Measurements from ENCODE around the gene ATXN10.

The ATXN10 gene

GRCh38 chr22:45631140-45631840, 40.3 kb upstream of the ATXN10 start:
- H3K79me2 ChIP-seq (ENCODE audit: low read length): no peaks in the 10 kb centered on the region
- no peaks in the 10 kb centered on the region for H3K9me3 ChIP-seq (ENCODE audit: insufficient read depth, low read length)
- no peak overlapping the region for H3K4me3 ChIP-seq (ENCODE audit: low read length)
- H3K4me2 ChIP-seq (ENCODE audit: low read length): no peak overlapping the region
- no peak overlapping the region for H3K27ac ChIP-seq (ENCODE audit: low read length)
- no peaks in the 10 kb centered on the region for H4K20me1 ChIP-seq (ENCODE audit: insufficient read depth, low read length)
- H2AFZ ChIP-seq (ENCODE audit: low read depth, low read length): no peak overlapping the region
- TF ChIP-seq CTCF (IDR thresholded peaks at IDR 0.05; ENCODE audit: low read depth, low read length) (no peak), EZH2phosphoT487 (IDR thresholded peaks at IDR 0.05; ENCODE audit: low read depth) (no peak)
- H3K9ac ChIP-seq (ENCODE audit: low read length): no peak overlapping the region
- H3K4me1 ChIP-seq (ENCODE audit: low read length): no peaks in the 10 kb centered on the region
- no peaks in the 10 kb centered on the region for H3K36me3 ChIP-seq (replicated peaks; ENCODE audit: low read depth, low read length)
- peaks cover 14% of the 10 kb centered on the region for H3K27me3 ChIP-seq (ENCODE audit: low read depth, low read length)

DNA sequence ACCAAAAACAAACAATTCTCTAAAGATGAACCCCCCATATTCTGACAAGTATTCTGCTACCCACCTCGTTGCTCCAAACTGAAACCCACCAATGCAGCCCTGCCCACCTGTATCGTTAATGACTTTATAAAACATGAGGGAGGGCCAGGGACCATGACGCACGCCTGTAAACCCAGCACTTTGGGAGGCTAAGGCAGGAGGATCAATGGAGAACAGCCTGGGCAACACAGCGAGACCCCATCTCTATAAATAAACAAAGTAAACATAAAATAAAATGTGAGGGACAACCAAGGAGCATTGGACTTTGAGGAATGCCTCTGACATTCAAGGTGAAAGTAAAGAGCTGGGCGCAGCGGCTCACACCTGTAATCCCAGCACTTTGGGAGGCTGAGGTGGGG, 39.8 kb upstream of the ATXN10 start:
- Histone ChIP-seq H3K9ac (ENCODE audit: low read length) (no peak overlapping the region), H3K4me3 (ENCODE audit: low read length) (no peak overlapping the region), H4K20me1 (ENCODE audit: insufficient read depth, low read length) (no peaks in the 10 kb centered on the region), H2AFZ (ENCODE audit: low read depth, low read length) (no peak overlapping the region), H3K36me3 (replicated peaks; ENCODE audit: low read depth, low read length) (no peaks in the 10 kb centered on the region), H3K4me1 (ENCODE audit: low read length) (no peaks in the 10 kb centered on the region), H3K4me2 (ENCODE audit: low read length) (no peak overlapping the region), H3K27me3 (ENCODE audit: low read depth, low read length) (peaks cover 18% of the 10 kb centered on the region), H3K27ac (ENCODE audit: low read length) (no peak overlapping the region), H3K79me2 (ENCODE audit: low read length) (no peaks in the 10 kb centered on the region), H3K9me3 (ENCODE audit: insufficient read depth, low read length) (no peaks in the 10 kb centered on the region)
- TF ChIP-seq CTCF (IDR thresholded peaks at IDR 0.05; ENCODE audit: low read depth, low read length) (no peak), EZH2phosphoT487 (IDR thresholded peaks at IDR 0.05; ENCODE audit: low read depth) (no peak)

GRCh38 chr22:45632791-45633515, 38.7 kb upstream of the ATXN10 start:
- no peaks in the 10 kb centered on the region for H3K4me1 ChIP-seq (ENCODE audit: low read length)
- no peak overlapping the region for H3K27ac ChIP-seq (ENCODE audit: low read length)
- H4K20me1 ChIP-seq (ENCODE audit: insufficient read depth, low read length): no peaks in the 10 kb centered on the region
- H3K4me3 ChIP-seq (ENCODE audit: low read length): no peak overlapping the region
- H3K36me3 ChIP-seq (replicated peaks; ENCODE audit: low read depth, low read length): no peaks in the 10 kb centered on the region
- H3K9me3 ChIP-seq (ENCODE audit: insufficient read depth, low read length): no peaks in the 10 kb centered on the region
- no peak overlapping the region for H3K9ac ChIP-seq (ENCODE audit: low read length)
- H2AFZ ChIP-seq (ENCODE audit: low read depth, low read length): no peak overlapping the region
- no peak overlapping the region for H3K4me2 ChIP-seq (ENCODE audit: low read length)
- peaks cover 25% of the 10 kb centered on the region for H3K27me3 ChIP-seq (ENCODE audit: low read depth, low read length)
- TF ChIP-seq EZH2phosphoT487 (IDR thresholded peaks at IDR 0.05; ENCODE audit: low read depth) (no peak), CTCF (IDR thresholded peaks at IDR 0.05; ENCODE audit: low read depth, low read length) (no peak)
- H3K79me2 ChIP-seq (ENCODE audit: low read length): no peaks in the 10 kb centered on the region

GRCh38 chr22:45636683-45637082, 35.0 kb upstream of the ATXN10 start:
- no peaks in the 10 kb centered on the region for H3K36me3 ChIP-seq (replicated peaks; ENCODE audit: low read depth, low read length)
- no peaks in the 10 kb centered on the region for H3K79me2 ChIP-seq (ENCODE audit: low read length)
- TF ChIP-seq EZH2phosphoT487 (IDR thresholded peaks at IDR 0.05; ENCODE audit: low read depth): no peak
- H3K27ac ChIP-seq (ENCODE audit: low read length): no peak overlapping the region
- H3K9me3 ChIP-seq (ENCODE audit: insufficient read depth, low read length): no peaks in the 10 kb centered on the region
- no peaks in the 10 kb centered on the region for H3K4me1 ChIP-seq (ENCODE audit: low read length)
- H3K9ac ChIP-seq (ENCODE audit: low read length): no peak overlapping the region
- no peak overlapping the region for H2AFZ ChIP-seq (ENCODE audit: low read depth, low read length)
- H3K4me2 ChIP-seq (ENCODE audit: low read length): no peak overlapping the region
- no peak overlapping the region for H3K4me3 ChIP-seq (ENCODE audit: low read length)
- H4K20me1 ChIP-seq (ENCODE audit: insufficient read depth, low read length): no peaks in the 10 kb centered on the region
- peaks cover 48% of the 10 kb centered on the region for H3K27me3 ChIP-seq (ENCODE audit: low read depth, low read length)

All from OCI-LY3 (cell line).